Raji (cell line): ENCODE data around the gene CAMK2G.

ENCODE experiments used
- POLR2A ChIP-seq: IDR thresholded peaks from 2 replicates; pipeline ENCODE4 v1.6.1; 2011; ENCODE audit warnings: low read depth, low read length, control low read depth; ENCODE audit not compliant: insufficient read depth

Gene CAMK2G

GRCh38 chr10:73908853-73909539, 34.6 kb upstream of the CAMK2G start:
- TF ChIP-seq POLR2A, result peak; percentile 33; the same call in 1 of the 2 replicates

- no peak for TF ChIP-seq POLR2A
Observed at GRCh38 chr10:73907841-73908517, 33.6 kb upstream of the CAMK2G start.

DNA sequence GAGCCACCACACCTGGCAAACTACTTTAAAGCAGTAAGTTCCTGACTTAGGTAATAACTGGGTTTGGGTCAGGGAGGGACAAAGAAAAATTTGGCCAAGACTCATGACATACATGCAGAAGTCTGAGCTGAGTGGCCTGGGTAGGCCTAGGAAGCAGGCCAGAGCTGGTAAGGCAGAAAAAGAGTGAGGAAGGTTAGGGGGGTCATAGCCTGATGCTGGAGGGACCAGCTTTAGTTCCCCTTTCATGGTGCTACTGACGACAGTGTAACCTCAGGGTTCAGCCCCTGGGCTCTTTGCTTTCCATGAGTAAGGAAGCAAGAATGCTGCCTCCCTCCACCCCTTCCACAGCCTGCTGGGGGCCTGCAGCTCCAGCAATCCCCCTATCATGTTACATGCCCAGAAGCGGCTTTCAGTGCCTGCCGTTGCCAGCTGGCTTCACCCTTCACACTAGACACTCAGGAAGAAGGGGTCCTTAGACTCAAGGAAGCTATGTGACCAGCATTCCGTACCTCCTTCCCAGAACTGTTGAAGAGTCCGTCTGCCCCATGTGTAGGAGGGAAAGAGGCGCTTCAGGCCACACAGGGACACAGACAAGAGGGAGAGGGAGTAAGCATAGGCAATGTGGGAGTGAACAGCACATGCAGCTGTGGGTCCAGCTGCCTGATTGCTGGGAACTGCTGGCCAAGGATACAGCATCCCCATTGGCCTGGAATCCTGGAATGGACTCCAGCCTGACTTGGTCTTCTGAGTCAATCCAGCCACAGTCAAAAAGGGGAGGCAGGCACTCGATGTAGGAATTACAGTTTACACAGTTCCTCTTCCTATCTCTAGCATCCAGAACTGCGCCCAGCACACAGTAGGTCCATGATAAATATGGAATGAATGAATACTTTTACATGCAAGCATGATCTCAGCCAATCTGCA, 32.4 kb upstream of the CAMK2G start:
- TF ChIP-seq POLR2A, result no peak

DNA sequence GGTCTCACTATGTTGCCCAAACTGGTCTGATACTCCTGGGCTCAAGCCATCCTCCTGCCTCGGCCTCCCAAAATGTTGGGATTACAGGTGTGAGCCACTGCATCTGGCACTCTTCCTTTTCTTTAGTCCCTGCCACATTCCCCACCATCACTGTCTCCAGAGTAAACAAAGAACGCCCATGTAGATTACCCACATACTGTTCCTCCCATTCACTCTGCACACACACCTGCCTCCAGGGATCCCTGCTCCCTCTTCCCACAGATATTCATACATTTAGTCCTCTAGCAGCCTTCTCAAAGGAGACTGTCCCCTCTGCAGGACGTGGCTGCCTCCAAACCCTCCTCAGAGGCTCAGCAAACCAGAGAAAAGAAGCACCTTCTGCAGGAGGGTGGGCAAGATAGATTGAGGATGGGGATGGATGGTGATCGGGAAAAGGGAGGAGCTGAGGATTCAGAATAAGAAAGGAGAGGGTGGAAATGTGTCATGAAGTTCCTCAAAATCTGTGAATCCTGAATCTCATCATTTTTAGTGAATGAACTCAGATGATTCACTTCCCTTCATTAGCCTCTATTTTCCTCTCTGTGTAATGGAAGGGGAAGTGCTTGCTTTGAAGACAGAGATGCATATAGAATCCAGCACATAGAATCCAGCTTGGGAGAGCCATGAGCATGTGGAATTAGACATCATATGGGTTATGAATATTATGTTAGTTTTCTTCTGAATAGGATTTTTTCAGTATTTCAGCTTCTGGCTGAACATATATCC, 31.1 kb upstream of the CAMK2G start:
- no peak for TF ChIP-seq POLR2A

DNA sequence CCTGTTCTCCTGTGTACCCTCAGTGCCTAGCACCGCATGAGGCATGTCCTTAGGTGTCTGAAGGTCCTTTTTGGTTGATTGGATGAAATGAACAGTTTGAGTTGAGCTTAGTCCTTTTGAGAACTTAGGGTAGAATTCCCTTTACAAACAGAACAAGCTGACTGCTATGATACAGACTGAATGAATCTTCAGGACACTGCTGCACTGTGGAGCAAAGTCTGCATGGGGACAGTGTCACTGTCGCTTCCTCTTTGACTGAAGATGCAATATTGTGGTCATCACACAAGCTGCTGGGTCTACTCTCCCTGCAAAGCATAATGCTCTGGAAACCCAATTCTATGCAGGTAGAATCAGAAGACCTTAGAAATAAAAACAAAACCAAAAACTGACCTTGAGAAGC, 28.0 kb upstream of the CAMK2G start:
- TF ChIP-seq POLR2A, result no peak

- no peak for TF ChIP-seq POLR2A
Observed at GRCh38 chr10:73901261-73901660, 26.9 kb upstream of the CAMK2G start.

GRCh38 chr10:73900064-73900463, 25.7 kb upstream of the CAMK2G start:
- no peak for TF ChIP-seq POLR2A

DNA sequence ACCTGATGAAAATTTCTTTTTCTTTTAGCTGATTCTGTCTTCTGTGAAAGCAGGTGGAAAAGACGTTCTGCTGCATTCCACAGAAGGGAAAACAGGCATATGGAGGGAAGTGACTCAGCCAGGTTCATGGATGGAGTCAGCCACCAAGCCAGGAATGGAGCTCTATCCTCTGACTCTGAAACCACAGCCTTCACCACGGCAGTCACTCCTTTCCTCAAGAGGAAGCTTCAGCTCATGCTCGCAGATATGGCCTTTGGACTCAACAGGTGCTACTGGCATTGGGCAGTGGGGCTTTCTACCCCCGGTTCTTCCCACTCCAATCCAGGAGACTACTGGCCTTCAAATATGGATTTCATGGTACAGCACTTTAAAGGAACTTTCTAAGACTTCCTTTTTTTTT, 25.1 kb upstream of the CAMK2G start:
- no peak for TF ChIP-seq POLR2A

- no peak for TF ChIP-seq POLR2A
Observed at GRCh38 chr10:73898730-73899410, 24.5 kb upstream of the CAMK2G start.

DNA sequence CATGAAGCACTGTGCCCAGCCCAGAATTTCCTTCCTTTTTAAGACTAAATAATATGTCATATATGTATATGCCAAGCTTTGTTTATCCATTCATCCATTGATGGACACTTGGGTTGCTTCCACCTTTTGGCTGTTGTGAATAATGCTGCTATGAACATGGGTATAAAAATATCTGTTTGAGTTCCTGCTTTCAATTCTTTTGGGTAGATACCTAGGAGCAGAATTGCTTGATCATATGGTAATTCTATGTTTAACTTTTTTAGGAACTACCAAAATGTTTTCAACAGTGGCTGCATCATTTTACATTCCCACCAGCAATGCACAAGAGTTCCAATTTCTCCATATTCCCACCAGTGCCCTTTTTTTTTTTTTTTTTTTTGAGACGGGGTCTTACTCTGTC, 23.3 kb upstream of the CAMK2G start:
- no peak for TF ChIP-seq POLR2A

DNA sequence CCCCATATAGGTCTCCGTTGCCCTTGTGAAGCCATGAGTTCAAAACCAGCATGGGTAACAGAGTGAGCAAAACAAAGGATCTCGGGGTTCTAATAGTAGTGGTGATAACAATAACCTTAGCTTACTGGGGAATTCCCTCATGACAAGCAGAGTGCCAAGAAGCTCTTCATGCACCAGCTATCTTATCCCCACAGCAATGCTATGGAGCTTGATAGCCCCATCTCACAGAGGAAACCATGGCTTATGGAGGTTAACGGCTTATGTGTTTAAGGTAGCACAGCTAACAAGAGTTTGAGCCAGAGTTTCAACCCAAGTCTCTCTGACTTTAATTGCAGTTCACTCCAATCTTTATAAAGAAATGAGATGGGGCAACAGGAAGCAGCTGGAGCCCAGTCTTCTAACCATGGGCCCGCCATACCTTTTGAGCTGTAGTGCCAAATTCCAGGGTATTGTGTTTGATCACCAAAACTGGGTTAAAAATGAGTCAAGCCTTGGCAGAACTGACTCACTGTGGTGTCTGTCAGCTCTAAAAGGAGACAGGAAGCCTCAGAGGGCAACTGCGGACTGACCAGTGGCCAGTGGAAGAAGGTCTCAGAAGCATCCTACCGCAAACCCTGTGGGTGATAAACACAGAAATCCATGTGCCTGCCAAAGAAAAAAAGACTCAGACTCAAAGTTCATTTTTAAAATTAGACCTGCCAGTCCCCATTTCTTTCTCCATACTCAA, 20.1 kb upstream of the CAMK2G start:
- no peak for TF ChIP-seq POLR2A

- TF ChIP-seq POLR2A, result no peak
Observed at GRCh38 chr10:73893426-73893825, 19.1 kb upstream of the CAMK2G start.

- no peak for TF ChIP-seq POLR2A
Observed at GRCh38 chr10:73892310-73893030, 18.1 kb upstream of the CAMK2G start.
